ENCODE measurements around the gene ANAPC13. TPM values are rescaled to one million over a fixed set of nuclear protein-coding genes. Genes with fewer than 3 reads are reported as not detected.

The ANAPC13 gene
- total and polyA plus RNA-seq, 10 of the 15 experiments (the other 5 are each of a cell fraction or from before 2014, with no cell fraction given) = 34.9 to 139 (median 83.0) TPM

DNA sequence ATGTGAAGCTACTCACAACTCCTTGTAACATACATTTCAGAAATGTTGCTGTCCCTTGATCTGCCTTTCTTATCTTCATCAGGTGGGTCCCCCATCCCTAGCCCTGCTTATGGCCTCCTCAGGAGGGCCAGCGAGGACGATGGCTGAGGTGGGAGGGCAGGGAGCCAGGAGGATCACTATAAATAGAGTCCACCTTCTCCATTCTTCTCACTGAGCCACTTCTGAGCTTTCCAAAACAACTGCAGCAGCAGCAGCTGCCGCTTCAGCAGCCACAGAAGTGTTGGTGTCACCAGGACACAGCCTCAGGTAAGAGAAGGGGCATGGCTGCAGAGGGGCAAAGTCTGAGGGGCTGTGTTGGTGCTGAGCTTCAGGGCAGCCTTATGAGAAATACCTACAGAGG lies 53.5 kb downstream of the ANAPC13 start (continued):
- TF ChIP-seq, protein P1, sequence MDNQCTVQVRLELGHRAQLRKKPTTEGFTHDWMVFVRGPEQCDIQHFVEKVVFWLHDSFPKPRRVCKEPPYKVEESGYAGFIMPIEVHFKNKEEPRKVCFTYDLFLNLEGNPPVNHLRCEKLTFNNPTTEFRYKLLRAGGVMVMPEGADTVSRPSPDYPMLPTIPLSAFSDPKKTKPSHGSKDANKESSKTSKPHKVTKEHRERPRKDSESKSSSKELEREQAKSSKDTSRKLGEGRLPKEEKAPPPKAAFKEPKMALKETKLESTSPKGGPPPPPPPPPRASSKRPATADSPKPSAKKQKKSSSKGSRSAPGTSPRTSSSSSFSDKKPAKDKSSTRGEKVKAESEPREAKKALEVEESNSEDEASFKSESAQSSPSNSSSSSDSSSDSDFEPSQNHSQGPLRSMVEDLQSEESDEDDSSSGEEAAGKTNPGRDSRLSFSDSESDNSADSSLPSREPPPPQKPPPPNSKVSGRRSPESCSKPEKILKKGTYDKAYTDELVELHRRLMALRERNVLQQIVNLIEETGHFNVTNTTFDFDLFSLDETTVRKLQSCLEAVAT (IDR thresholded peaks at IDR 0.05) = no peak
- no peak for TF ChIP-seq ZNF622 (IDR thresholded peaks at IDR 0.05)
- TF ChIP-seq, protein P2, sequence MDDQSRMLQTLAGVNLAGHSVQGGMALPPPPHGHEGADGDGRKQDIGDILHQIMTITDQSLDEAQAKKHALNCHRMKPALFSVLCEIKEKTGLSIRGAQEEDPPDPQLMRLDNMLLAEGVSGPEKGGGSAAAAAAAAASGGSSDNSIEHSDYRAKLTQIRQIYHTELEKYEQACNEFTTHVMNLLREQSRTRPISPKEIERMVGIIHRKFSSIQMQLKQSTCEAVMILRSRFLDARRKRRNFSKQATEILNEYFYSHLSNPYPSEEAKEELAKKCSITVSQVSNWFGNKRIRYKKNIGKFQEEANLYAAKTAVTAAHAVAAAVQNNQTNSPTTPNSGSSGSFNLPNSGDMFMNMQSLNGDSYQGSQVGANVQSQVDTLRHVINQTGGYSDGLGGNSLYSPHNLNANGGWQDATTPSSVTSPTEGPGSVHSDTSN (IDR thresholded peaks at IDR 0.05; ENCODE audit: insufficient replicate concordance, low read depth, low read length) = no peak

DNA sequence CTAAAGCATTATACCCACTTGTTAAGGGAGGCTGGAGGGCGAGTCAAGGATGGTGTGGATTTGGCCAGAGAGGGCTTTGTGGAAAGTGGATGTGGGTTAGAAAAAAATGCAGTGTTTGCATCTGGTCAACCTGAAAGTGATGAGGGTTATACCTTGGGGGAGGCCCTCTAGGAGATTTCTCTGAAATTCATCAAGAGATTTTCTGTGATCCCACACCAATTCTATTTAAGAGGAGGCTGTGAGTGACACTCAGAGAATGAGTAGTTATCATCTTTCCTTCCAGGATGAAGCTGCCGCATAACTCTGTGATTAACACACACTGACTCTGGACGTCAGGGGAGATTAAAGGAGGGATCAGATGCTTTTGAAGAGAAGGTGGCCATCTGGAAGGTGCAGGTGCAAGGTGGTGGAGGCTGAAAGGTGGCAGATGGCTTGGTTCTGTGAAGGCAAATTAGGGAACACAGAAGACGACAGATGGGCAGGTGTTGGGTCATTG lies 54.8 kb downstream of the ANAPC13 start:
- TF ChIP-seq RELA (IDR thresholded peaks at IDR 0.05; ENCODE audit: borderline replicate concordance, partially characterized antibody) (no peak), STAT1 (conservative IDR thresholded peaks at IDR 0.05) (no peak)
- TF ChIP-seq, protein P3, sequence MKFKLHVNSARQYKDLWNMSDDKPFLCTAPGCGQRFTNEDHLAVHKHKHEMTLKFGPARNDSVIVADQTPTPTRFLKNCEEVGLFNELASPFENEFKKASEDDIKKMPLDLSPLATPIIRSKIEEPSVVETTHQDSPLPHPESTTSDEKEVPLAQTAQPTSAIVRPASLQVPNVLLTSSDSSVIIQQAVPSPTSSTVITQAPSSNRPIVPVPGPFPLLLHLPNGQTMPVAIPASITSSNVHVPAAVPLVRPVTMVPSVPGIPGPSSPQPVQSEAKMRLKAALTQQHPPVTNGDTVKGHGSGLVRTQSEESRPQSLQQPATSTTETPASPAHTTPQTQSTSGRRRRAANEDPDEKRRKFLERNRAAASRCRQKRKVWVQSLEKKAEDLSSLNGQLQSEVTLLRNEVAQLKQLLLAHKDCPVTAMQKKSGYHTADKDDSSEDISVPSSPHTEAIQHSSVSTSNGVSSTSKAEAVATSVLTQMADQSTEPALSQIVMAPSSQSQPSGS (IDR thresholded peaks at IDR 0.05; ENCODE audit: low read length) = no peak
- in situ Hi-C loops (cut with MboI) (no loop called here), intact Hi-C loops (cut with micrococcal nuclease; ENCODE audit: unreplicated experiment) (no loop called here)
- Histone ChIP-seq H3K27me3 (replicated peaks in 1 of 2; ENCODE audit: control insufficient read depth in 2 of 2, insufficient read depth in 2 of 2, low read length in 1 of 2) (no peaks in the 10 kb centered on the region; a peak in 1 of 4 replicates), H4K20me1 (ENCODE audit: control insufficient read depth, insufficient read depth) (no peaks in the 10 kb centered on the region), H3K9ac (ENCODE audit: control insufficient read depth, insufficient read depth, low read length) (no peak overlapping the region), H2AFZ (ENCODE audit: control insufficient read depth, low read depth, low read length) (no peak overlapping the region), H3K36me3 (ENCODE audit: control insufficient read depth in 2 of 2, insufficient read depth in 2 of 2, low read length in 1 of 2) (no peaks in the 10 kb centered on the region), H3K4me3 (no peak overlapping the region), H3K27ac (ENCODE audit: control insufficient read depth, insufficient read depth) (no peak overlapping the region), H3K4me2 (ENCODE audit: control insufficient read depth, insufficient read depth) (no peak overlapping the region), H3K4me1 (ENCODE audit: control insufficient read depth, insufficient read depth, low read length) (no peaks in the 10 kb centered on the region), H3K79me2 (ENCODE audit: control insufficient read depth, insufficient read depth, low read length) (no peaks in the 10 kb centered on the region), H3K9me3 (replicated peaks; ENCODE audit: control insufficient read depth, insufficient read depth, low read length) (no peaks in the 10 kb centered on the region)
- POLR2A ChIA-PET = no interaction called here
- no peak for FAIRE-seq
- WGBS (ENCODE audit: insufficient coverage, insufficient replicate concordance, low lambda C conversion rate, missing lambda C conversion rate) = 10% methylated on average over 4 of the region's 4 CpGs
- no peak for ATAC-seq
- CTCF ChIA-PET = no interaction called here
- RAD21 ChIA-PET (ENCODE audit: unreplicated experiment) = no interaction called here
- no TSS peak for BruUV-seq (replicated peaks)
- SMC1A ChIA-PET (ENCODE audit: uncharacterized antibody, unreplicated experiment) = no interaction called here
- DNase-seq (ENCODE audit: low read depth, low spot score) = no peak
